MM.1S (cell line): ENCODE results near the gene PLN.

Experiments
- EZH2 ChIP-seq: fragments of 300-600 bp; sonication (generic); optimal IDR thresholded peaks from 2 replicates; pipeline ENCODE3; 2017; ENCODE audit warnings: low read depth, mild to moderate bottlenecking, antibody characterized with exemption, low read length, mixed read lengths
- TF ChIP-seq, protein P1 (sequence below): fragments of 300-600 bp; sonication (generic); IDR thresholded peaks from 2 replicates; pipeline ENCODE4 v1.5.1; 2016; ENCODE audit warnings: antibody characterized with exemption, low read length, mixed read lengths

DNA sequence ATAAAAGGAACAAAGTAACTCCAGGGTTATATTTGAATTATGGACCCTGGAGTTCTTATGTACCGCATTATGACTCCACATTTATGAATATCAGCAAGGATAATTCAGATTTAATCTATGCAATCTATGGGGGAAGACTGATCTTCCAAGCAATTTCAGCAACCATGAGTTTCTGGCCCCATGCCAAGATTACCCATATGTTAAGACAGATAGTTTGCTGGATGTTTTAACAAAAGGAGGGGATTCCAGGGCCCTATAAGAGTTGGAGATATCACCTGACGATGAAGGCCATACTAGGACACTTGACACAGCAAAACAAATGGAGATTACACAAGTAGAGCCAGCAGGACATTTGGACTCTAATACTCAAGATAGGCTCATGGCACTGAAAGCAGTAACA lies 45.9 kb upstream of the PLN start:
- TF ChIP-seq, protein P1, sequence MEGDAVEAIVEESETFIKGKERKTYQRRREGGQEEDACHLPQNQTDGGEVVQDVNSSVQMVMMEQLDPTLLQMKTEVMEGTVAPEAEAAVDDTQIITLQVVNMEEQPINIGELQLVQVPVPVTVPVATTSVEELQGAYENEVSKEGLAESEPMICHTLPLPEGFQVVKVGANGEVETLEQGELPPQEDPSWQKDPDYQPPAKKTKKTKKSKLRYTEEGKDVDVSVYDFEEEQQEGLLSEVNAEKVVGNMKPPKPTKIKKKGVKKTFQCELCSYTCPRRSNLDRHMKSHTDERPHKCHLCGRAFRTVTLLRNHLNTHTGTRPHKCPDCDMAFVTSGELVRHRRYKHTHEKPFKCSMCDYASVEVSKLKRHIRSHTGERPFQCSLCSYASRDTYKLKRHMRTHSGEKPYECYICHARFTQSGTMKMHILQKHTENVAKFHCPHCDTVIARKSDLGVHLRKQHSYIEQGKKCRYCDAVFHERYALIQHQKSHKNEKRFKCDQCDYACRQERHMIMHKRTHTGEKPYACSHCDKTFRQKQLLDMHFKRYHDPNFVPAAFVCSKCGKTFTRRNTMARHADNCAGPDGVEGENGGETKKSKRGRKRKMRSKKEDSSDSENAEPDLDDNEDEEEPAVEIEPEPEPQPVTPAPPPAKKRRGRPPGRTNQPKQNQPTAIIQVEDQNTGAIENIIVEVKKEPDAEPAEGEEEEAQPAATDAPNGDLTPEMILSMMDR = no peak
- no peak for TF ChIP-seq EZH2
